Measurements from ENCODE around the gene CCDC120.

The CCDC120 gene

GRCh38 chrX:49102190-49102589 is 43.4 kb downstream of the CCDC120 start:
- no peak for DNase-seq (ENCODE audit: low spot score)
- Mint-ChIP-seq H3K4me1 (ENCODE audit: low read depth) (peaks cover 4% of the 10 kb centered on the region), H3K4me3 (peak overlapping the region; percentile 91), H3K27ac (peak overlapping the region; percentile 69), H3K36me3 (ENCODE audit: low read depth) (no peaks in the 10 kb centered on the region), H3K9me3 (no peaks in the 10 kb centered on the region), H3K27me3 (ENCODE audit: low read depth) (no peaks in the 10 kb centered on the region)

DNA sequence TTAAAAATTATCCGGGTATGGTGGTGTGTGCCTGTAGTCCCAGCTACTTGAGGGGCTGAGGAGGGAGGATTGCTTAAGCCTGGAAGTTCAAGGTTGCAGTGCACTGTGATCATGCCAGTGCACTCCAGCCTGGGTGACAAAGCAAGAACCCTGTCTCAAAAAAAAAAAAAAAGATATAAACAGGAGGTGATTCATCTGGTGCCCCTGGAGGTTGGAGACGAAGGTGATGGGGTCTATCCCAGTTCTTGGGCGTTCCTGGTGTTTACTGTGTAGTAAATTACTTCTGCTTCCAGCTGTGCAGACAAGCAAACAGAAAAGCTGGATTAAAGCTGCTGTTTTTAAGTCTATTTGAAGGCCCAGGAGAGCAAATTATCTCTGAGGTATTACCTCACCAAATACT is 44.8 kb downstream of the CCDC120 start:
- H3K27ac Mint-ChIP-seq, result no peak overlapping the region
- H3K9me3 Mint-ChIP-seq, result no peaks in the 10 kb centered on the region
- no peak overlapping the region for H3K4me3 Mint-ChIP-seq
- peaks cover 4% of the 10 kb centered on the region for H3K4me1 Mint-ChIP-seq (ENCODE audit: low read depth)
- DNase-seq (ENCODE audit: low spot score), result no peak
- no peaks in the 10 kb centered on the region for H3K27me3 Mint-ChIP-seq (ENCODE audit: low read depth)
- no peaks in the 10 kb centered on the region for H3K36me3 Mint-ChIP-seq (ENCODE audit: low read depth)

- no peak overlapping the region for H3K27ac Mint-ChIP-seq
- no peak for DNase-seq (ENCODE audit: low spot score)
- no peak overlapping the region for H3K4me3 Mint-ChIP-seq
- peaks cover 4% of the 10 kb centered on the region for H3K36me3 Mint-ChIP-seq (ENCODE audit: low read depth)
- no peaks in the 10 kb centered on the region for H3K9me3 Mint-ChIP-seq
- H3K4me1 Mint-ChIP-seq (ENCODE audit: low read depth), result peaks cover 4% of the 10 kb centered on the region
- no peaks in the 10 kb centered on the region for H3K27me3 Mint-ChIP-seq (ENCODE audit: low read depth)
Measured at GRCh38 chrX:49106296-49106695, 47.5 kb downstream of the CCDC120 start.

GRCh38 chrX:49106930-49107329 is 48.1 kb downstream of the CCDC120 start:
- Mint-ChIP-seq H3K9me3 (no peaks in the 10 kb centered on the region), H3K27me3 (ENCODE audit: low read depth) (no peaks in the 10 kb centered on the region), H3K4me1 (ENCODE audit: low read depth) (no peaks in the 10 kb centered on the region), H3K4me3 (no peak overlapping the region), H3K27ac (no peak overlapping the region), H3K36me3 (ENCODE audit: low read depth) (peaks cover 4% of the 10 kb centered on the region)
- no peak for DNase-seq (ENCODE audit: low spot score)

DNA sequence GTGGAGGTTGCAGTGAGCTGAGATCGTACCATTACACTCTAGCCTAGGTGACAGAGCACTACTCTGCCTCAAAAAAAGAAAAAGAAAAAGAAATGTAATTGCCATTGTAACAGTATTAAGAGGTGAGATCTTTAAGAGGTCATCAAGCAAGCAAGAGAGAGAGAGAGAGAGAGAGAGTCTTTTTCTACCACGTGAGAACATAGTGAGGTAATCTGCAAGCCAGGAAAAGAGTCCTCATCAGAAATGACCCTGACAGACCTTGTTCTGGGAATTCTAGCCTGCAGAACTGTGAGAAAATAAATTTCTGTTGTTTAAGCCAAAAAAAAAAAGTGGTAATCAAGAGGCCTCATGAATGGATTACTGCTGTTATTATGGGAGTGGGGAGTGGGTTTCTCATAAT is 49.8 kb downstream of the CCDC120 start:
- no peak for DNase-seq (ENCODE audit: low spot score)
- H3K27me3 Mint-ChIP-seq (ENCODE audit: low read depth), result no peaks in the 10 kb centered on the region
- no peaks in the 10 kb centered on the region for H3K9me3 Mint-ChIP-seq
- H3K36me3 Mint-ChIP-seq (ENCODE audit: low read depth), result peaks cover 12% of the 10 kb centered on the region
- H3K27ac Mint-ChIP-seq, result no peak overlapping the region
- H3K4me1 Mint-ChIP-seq (ENCODE audit: low read depth), result no peaks in the 10 kb centered on the region
- H3K4me3 Mint-ChIP-seq, result no peak overlapping the region

DNA sequence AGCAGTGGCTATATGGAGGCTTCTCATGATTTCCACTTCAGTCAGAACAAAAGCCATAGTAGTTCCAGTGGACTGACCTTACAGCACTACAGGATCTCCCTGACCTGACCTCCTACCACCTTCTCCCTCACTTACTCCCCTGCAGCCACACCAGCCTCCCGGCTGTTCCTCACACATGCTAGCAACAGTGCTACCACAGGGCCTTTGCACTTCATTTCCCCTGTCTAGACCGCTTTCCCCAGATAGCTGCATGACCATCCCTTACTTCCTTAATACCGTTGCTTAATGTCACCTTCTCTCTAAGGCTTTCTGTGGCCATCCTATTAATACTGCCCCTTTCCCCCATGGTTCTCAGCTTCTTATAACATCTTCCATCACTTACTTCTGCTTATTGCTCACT is 51.6 kb downstream of the CCDC120 start:
- Mint-ChIP-seq H3K4me3 (no peak overlapping the region), H3K27ac (peak overlapping the region; percentile 41), H3K27me3 (ENCODE audit: low read depth) (no peaks in the 10 kb centered on the region), H3K9me3 (no peaks in the 10 kb centered on the region), H3K36me3 (ENCODE audit: low read depth) (peaks cover 16% of the 10 kb centered on the region), H3K4me1 (ENCODE audit: low read depth) (no peaks in the 10 kb centered on the region)
- no peak for DNase-seq (ENCODE audit: low spot score)

DNA sequence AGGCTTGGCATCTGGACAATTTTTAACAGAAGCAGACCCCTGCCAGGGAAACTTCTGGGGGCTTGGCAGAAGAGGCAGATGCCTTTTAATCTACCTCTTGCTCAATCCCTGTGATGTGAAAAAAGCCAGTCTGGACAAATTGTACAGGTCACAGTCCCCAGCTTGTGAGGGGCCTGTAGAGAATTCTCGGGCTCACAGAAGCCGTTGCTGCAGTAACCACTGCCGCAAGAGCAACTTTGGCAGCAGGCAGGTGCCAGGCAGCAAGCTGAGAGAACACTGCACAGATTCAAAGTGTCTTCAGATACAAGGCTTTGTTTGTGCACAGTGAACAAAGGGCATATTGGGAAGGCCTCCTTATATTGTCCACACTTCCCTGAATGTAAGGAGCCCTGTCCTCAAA is 53.0 kb downstream of the CCDC120 start:
- no peak overlapping the region for H3K27ac Mint-ChIP-seq
- H3K9me3 Mint-ChIP-seq, result no peaks in the 10 kb centered on the region
- no peak overlapping the region for H3K4me3 Mint-ChIP-seq
- no peaks in the 10 kb centered on the region for H3K27me3 Mint-ChIP-seq (ENCODE audit: low read depth)
- no peak for DNase-seq (ENCODE audit: low spot score)
- H3K4me1 Mint-ChIP-seq (ENCODE audit: low read depth), result peaks cover 3% of the 10 kb centered on the region
- peaks cover 29% of the 10 kb centered on the region for H3K36me3 Mint-ChIP-seq (ENCODE audit: low read depth)

DNA sequence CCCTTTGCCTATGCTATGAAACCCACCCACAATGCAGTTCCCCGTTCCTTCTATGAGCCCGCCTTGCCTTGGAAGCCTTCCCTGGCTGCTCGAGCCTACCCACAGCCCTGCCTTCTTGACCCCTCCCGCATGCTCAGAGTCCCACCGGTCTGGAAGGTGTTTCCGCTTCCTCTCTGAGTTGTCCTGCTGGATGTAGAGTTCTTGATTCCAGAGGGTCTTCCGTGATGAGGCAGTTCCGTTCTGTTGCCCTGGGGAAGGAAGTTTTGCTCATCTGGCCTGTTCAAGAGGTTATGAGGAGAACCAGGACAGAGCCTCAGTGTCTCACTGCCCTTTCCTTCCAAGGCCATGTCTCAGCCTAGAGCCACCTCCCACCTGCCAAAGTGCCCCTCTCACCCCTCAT is 57.3 kb downstream of the CCDC120 start:
- Mint-ChIP-seq H3K27ac (no peak overlapping the region), H3K4me3 (no peak overlapping the region), H3K27me3 (ENCODE audit: low read depth) (no peaks in the 10 kb centered on the region), H3K9me3 (no peaks in the 10 kb centered on the region), H3K36me3 (ENCODE audit: low read depth) (peaks cover 44% of the 10 kb centered on the region), H3K4me1 (ENCODE audit: low read depth) (peaks cover 12% of the 10 kb centered on the region)
- DNase-seq (ENCODE audit: low spot score), result no peak

GRCh38 chrX:49116716-49117115 is 57.9 kb downstream of the CCDC120 start:
- peak overlapping the region; percentile 96 for H3K4me3 Mint-ChIP-seq
- H3K4me1 Mint-ChIP-seq (ENCODE audit: low read depth), result peaks cover 15% of the 10 kb centered on the region
- peaks cover 48% of the 10 kb centered on the region for H3K36me3 Mint-ChIP-seq (ENCODE audit: low read depth)
- DNase-seq (ENCODE audit: low spot score), result no peak
- H3K27ac Mint-ChIP-seq, result peak overlapping the region; percentile 63
- no peaks in the 10 kb centered on the region for H3K27me3 Mint-ChIP-seq (ENCODE audit: low read depth)
- H3K9me3 Mint-ChIP-seq, result no peaks in the 10 kb centered on the region

GRCh38 chrX:49117581-49117980 is 58.8 kb downstream of the CCDC120 start:
- peak overlapping the region; percentile 96 for H3K27ac Mint-ChIP-seq
- H3K9me3 Mint-ChIP-seq, result no peaks in the 10 kb centered on the region
- no peak for DNase-seq (ENCODE audit: low spot score)
- H3K4me1 Mint-ChIP-seq (ENCODE audit: low read depth), result peaks cover 18% of the 10 kb centered on the region
- peak overlapping the region; percentile 96 for H3K4me3 Mint-ChIP-seq
- H3K36me3 Mint-ChIP-seq (ENCODE audit: low read depth), result peaks cover 46% of the 10 kb centered on the region
- H3K27me3 Mint-ChIP-seq (ENCODE audit: low read depth), result no peaks in the 10 kb centered on the region
